HepG2 (cell line): ENCODE measurements around the gene CLEC6A. TPM values are rescaled to one million over a fixed set of nuclear protein-coding genes. Genes with fewer than 3 reads are reported as not detected.

Experiments used
- ATAC-seq: fragments of 200-7000 bp; cut with Tn5 transposase; 3 replicates; pipeline ENCODE4 v1.9.1; 2020; ENCODE audit warnings: mild to moderate bottlenecking, moderate library complexity
- BruUV-seq: library from RNA; stranded (reverse); fragments of 400-500 nt; replicated peaks from 2 replicates; lab custom pipeline; 2021; lab: Mats Ljungman, UMichigan
- CTCF ChIA-PET: fragments of 300-600 bp; formaldehyde crosslinking; extraction: SDS; loops from one replicate; lab custom pipeline; 2021; ENCODE audit warnings: low total read pairs, inconsistent platforms, low intra/inter-chr PET ratio; lab: Yijun Ruan, JAX
- POLR2A ChIA-PET: fragments of 350-600 bp; sonication (Branson Sonifier 250); formaldehyde crosslinking; loops from one replicate; lab custom pipeline; 2020; ENCODE audit warnings: antibody characterized with exemption, inconsistent platforms; lab: Yijun Ruan, JAX
- DNase-seq: peaks from one replicate; pipeline ENCODE4 v3.0.0-alpha.2; 2015; ENCODE audit warnings: low spot score
- FAIRE-seq: peaks from 3 replicates; lab custom pipeline; 2011; peaks lifted over from hg19 to GRCh38; lab: Jason Lieb, UNC
- H2AFZ ChIP-seq: one replicate; pipeline ENCODE4 v1.6.1; 2011; ENCODE audit warnings: low read length, inconsistent platforms
- H3K27ac ChIP-seq: fragments of 300-600 bp; 3 replicates; pipeline ENCODE4 v1.8.0; 2011; ENCODE audit warnings: mixed run types, mild to moderate bottlenecking, mixed read lengths, low read length, inconsistent platforms; ENCODE audit not compliant: insufficient read depth; ENCODE audit errors: extremely low read length
- H3K27me3 ChIP-seq, 2 experiments: fragments of 200-600 bp in 1 of 2; 2 replicates in 1 of 2; 3 replicates in 1 of 2; pipeline versions ENCODE4 v1.6.0 to v1.8.0; 2011; ENCODE audit warnings: low read length in 2 of 2, mild to moderate bottlenecking in 2 of 2, moderate library complexity in 2 of 2, inconsistent platforms in 1 of 2; ENCODE audit not compliant: insufficient read depth in 2 of 2, control insufficient read depth in 1 of 2
- H3K36me3 ChIP-seq, 2 experiments: fragments of 200-600 bp in 1 of 2; replicated peaks in 1 of 2; 2 replicates in 1 of 2; 3 replicates in 1 of 2; pipeline versions ENCODE4 v1.5.1 to v1.8.0; 2011; ENCODE audit warnings: low read length in 2 of 2, inconsistent platforms in 1 of 2; ENCODE audit not compliant: insufficient read depth in 2 of 2, control insufficient read depth in 1 of 2
- H3K4me1 ChIP-seq: 2 replicates; pipeline ENCODE4 v1.5.1; 2012; ENCODE audit warnings: low read length, inconsistent platforms; ENCODE audit not compliant: insufficient read depth
- H3K4me2 ChIP-seq: 2 replicates; pipeline ENCODE4 v1.6.0; 2011; ENCODE audit warnings: low read depth, low read length, inconsistent platforms
- H3K4me3 ChIP-seq, 3 experiments: fragments of 200-600 bp in 1 of 3; sonication (generic), shearing (Covaris generic) in 1 of 3; replicated peaks in 1 of 3; 2 replicates each; pipeline ENCODE4 v1.5.1; 2011 to 2016; ENCODE audit warnings: low read length in 3 of 3, inconsistent platforms in 2 of 3, low read depth in 2 of 3, mild to moderate bottlenecking in 2 of 3, control low read depth in 1 of 3, mixed read lengths in 1 of 3; ENCODE audit not compliant: insufficient read depth in 1 of 3
- H3K79me2 ChIP-seq: one replicate; pipeline ENCODE4 v1.6.1; 2011; ENCODE audit warnings: low read length, inconsistent platforms; ENCODE audit not compliant: insufficient read depth
- H3K9ac ChIP-seq: 2 replicates; pipeline ENCODE4 v1.6.0; 2011; ENCODE audit warnings: mild to moderate bottlenecking, low read depth, low read length, inconsistent platforms; ENCODE audit not compliant: insufficient read depth
- H3K9me3 ChIP-seq: 2 replicates; pipeline ENCODE4 v1.5.1; 2012; ENCODE audit warnings: mild to moderate bottlenecking, low read length
- H4K20me1 ChIP-seq: 2 replicates; pipeline ENCODE4 v1.6.0; 2011; ENCODE audit warnings: inconsistent platforms, mild to moderate bottlenecking, low read length, moderate library complexity; ENCODE audit not compliant: insufficient read depth
- AHDC1 ChIP-seq: sonication (generic); formaldehyde crosslinking; IDR thresholded peaks from 2 replicates; pipeline ENCODE4 v1.5.1; 2020; ENCODE audit warnings: mild to moderate bottlenecking, missing genetic modification reagents, borderline replicate concordance
- GFI1 ChIP-seq: sonication (generic); formaldehyde crosslinking; IDR thresholded peaks from 2 replicates; pipeline ENCODE4 v1.5.0; 2020; ENCODE audit warnings: missing genetic modification reagents, mild to moderate bottlenecking, borderline replicate concordance
- GZF1 ChIP-seq: sonication (generic); formaldehyde crosslinking; IDR thresholded peaks from 2 replicates; pipeline ENCODE4 v1.5.1; 2020; ENCODE audit warnings: mild to moderate bottlenecking, missing genetic modification reagents
- PCBP2 ChIP-seq: fragments of 200-400 bp; formaldehyde crosslinking; optimal IDR thresholded peaks from 2 replicates; pipeline ENCODE3; 2018; ENCODE audit warnings: low read length, low read depth; ENCODE audit not compliant: poor library complexity, severe bottlenecking
- SKIL ChIP-seq: sonication (generic); formaldehyde crosslinking; IDR thresholded peaks from 2 replicates; pipeline ENCODE4 v1.8.0; 2022; ENCODE audit warnings: missing genetic modification reagents, mild to moderate bottlenecking, moderate library complexity, borderline replicate concordance
- SMAD9 ChIP-seq: sonication (generic); formaldehyde crosslinking; IDR thresholded peaks from 2 replicates; pipeline ENCODE4 v1.5.1; 2020; ENCODE audit warnings: mild to moderate bottlenecking, missing genetic modification reagents
- SNAPC5 ChIP-seq: sonication (generic); formaldehyde crosslinking; IDR thresholded peaks from 2 replicates; pipeline ENCODE4 v1.8.1; 2023; ENCODE audit warnings: mild to moderate bottlenecking, missing genetic modification reagents, borderline replicate concordance
- THAP8 ChIP-seq: sonication (generic); formaldehyde crosslinking; IDR thresholded peaks from 2 replicates; pipeline ENCODE4 v1.5.1; 2020; ENCODE audit warnings: missing genetic modification reagents, mild to moderate bottlenecking, borderline replicate concordance
- TRIM24 ChIP-seq: sonication (generic); formaldehyde crosslinking; IDR thresholded peaks from 2 replicates; pipeline ENCODE4 v1.8.0; 2022; ENCODE audit warnings: mild to moderate bottlenecking, missing genetic modification reagents
- ZNF513 ChIP-seq: sonication (generic); formaldehyde crosslinking; conservative IDR thresholded peaks from 2 replicates; pipeline ENCODE4 v1.5.0; 2020; ENCODE audit warnings: missing genetic modification reagents
- ZNF552 ChIP-seq: sonication (generic); formaldehyde crosslinking; IDR thresholded peaks from 2 replicates; pipeline ENCODE4 v1.9.0; 2022; ENCODE audit warnings: missing genetic modification reagents, mild to moderate bottlenecking, borderline replicate concordance
- WGBS: methylation state at CpG from one replicate; pipeline ENCODE4 v1.1.6; 2017; ENCODE audit warnings: low lambda C conversion rate; 5-methylcytosine and 5-hydroxymethylcytosine counted together
- in situ Hi-C: cut with HindIII; loops from 2 replicates; pipeline ENCODE4 v1.10.0; 2017; ENCODE audit warnings: low pct_unique_long_range_greater_than_20kb; ENCODE audit not compliant: extremely low pct_ligation_motif_present
- intact Hi-C: fragments of 100-400 bp; cut with micrococcal nuclease; formaldehyde crosslinking; loops from one replicate; pipeline ENCODE4 v1.10.0; 2022; ENCODE audit not compliant: unreplicated experiment
- polyA plus RNA-seq, 8 experiments: library from polyadenylated mRNA; depleted of rRNA in 3 of 8; stranded (reverse) in 7 of 8; unstranded in 1 of 8; fragments of >200 nt; fragmentation: Illumina TruSeq in 4 of 8; extraction: Trizol in 4 of 8; gene quantifications; 2 replicates each; pipeline versions ENCODE4 v1.2.1 to v1.2.3, GENCODE V29; 2011 to 2016; ENCODE audit warnings: low read depth in 4 of 8, missing spikeins in 1 of 8, mixed read lengths in 1 of 8; ENCODE audit not compliant: insufficient read depth in 1 of 8
- total RNA-seq, 5 experiments: library from RNA; depleted of rRNA; stranded (reverse); fragments of >200 nt; fragmentation: Illumina TruSeq; extraction: Trizol; gene quantifications; 2 replicates each; pipeline ENCODE4 v1.2.3, GENCODE V29; 2016; ENCODE audit warnings: low read depth in 1 of 5

Gene CLEC6A
- total and polyA plus RNA-seq, 2 of the 13 experiments (the other 11 are each of a cell fraction or from before 2014, with no cell fraction given), result not detected

- TF ChIP-seq PCBP2, result no peak
- no peak for TF ChIP-seq SKIL (CRISPR knock-in tag)
Observed at GRCh38 chr12:8499616-8500015, 43.9 kb downstream of the CLEC6A start (continued).

GRCh38 chr12:8501720-8502119 lies 46.0 kb downstream of the CLEC6A start:
- BruUV-seq, result no TSS peak
- intact Hi-C loops, result no loop called here

More at GRCh38 chr12:8501720-8502119, 46.0 kb downstream of the CLEC6A start:
- in situ Hi-C loops, result no loop called here
- no peak overlapping the region for H2AFZ ChIP-seq
- no peak overlapping the region for H3K4me3 ChIP-seq
- H4K20me1 ChIP-seq, result no peaks in the 10 kb centered on the region
- WGBS, result 26% methylated on average over 3 of the region's 3 CpGs
- H3K9me3 ChIP-seq, result no peaks in the 10 kb centered on the region
- H3K4me1 ChIP-seq, result no peaks in the 10 kb centered on the region
- no peaks in the 10 kb centered on the region for H3K36me3 ChIP-seq
- H3K4me2 ChIP-seq, result no peak overlapping the region
- no peak for FAIRE-seq
- no peak overlapping the region for H3K9ac ChIP-seq
- TF ChIP-seq THAP8 (CRISPR knock-in tag) (no peak), GFI1 (CRISPR knock-in tag) (no peak), GZF1 (CRISPR knock-in tag) (no peak), TRIM24 (CRISPR knock-in tag) (no peak), SNAPC5 (CRISPR knock-in tag) (no peak), ZNF513 (CRISPR knock-in tag) (no peak), ZNF552 (CRISPR knock-in tag) (no peak), AHDC1 (no peak), SMAD9 (CRISPR knock-in tag) (no peak)
- no peaks in the 10 kb centered on the region for H3K79me2 ChIP-seq
- H3K27ac ChIP-seq, result no peak overlapping the region
- no peak for ATAC-seq
- DNase-seq, result no peak
- H3K27me3 ChIP-seq, result no peaks in the 10 kb centered on the region; a peak in 1 of 5 replicates
- ChIA-PET CTCF (no interaction called here), POLR2A (no interaction called here)
